ENCODE results near the gene PEX5.
"Not testable (repeated sequence)": the region's sequence is repeated elsewhere in the genome, so short reads cannot be mapped to it uniquely, and the experiment has no call there.

Gene PEX5

DNA sequence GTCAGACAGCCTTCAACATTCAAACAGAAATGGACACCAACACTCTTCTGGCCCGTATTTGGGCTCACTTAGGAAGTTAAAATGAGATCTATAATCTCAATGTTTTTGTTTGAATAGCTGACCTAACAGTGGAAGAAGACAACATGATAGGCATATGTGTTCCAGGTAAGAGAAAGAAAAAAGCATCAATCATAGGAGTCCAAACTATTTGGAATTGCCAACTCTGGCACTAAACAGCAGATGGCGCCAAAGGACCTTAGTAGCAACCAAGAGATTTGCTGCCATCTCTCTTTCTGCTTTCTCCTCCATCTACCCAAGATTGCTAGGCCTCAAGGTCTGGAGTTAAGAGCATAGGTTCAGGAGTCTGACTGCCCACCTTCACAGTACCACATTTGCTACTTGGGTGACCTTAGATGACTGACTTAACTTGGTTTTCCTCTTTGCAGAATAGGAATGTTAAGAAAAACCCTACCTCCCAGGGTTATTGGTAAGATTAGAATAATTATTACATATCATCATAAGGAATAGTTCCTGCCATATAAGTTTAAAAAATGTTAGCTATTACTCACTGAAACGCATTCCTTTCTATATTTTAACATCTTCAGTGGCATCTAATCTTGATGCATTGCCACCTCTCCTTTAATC is 30.2 kb downstream of the PEX5 start:
- DNase-seq, result peak; percentile 72 to 79

DNA sequence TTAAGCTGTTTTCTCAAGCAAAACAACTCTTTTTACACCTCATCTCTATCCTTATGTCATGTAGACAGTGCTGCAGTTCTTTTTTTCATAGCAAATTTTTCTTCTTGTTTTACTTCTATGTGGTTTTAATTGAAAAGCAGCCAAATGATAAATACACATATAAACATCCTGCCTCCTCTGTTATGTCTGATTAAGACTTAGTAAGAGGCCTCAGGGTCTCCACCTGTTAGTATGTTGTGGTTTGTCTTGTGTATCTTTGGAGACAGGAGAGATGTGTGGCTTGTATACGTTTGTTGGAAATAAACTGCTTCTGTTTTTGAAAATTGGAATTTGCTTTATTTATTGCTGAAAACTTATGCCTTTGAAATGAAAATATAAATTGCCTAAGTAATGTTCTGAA is 32.0 kb downstream of the PEX5 start:
- DNase-seq, result no peak

DNA sequence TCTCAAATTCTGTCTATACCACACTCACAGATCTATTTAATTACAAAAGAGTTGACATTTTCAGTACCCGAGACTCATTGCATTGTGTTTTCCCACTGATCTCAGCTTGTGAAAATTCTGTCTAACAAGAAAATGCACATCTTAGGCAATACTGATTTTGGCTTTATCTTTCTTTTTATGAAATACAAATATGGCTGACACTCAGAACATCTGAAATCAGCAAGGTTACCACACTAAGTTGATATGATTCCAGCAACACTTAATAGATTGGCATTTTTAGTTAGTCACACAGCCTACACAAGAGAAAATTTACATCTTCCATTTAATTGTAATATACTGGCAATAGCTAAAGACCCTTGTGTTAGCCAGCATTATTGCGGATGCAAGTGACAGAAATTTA is 40.3 kb downstream of the PEX5 start:
- no peak for DNase-seq

DNA sequence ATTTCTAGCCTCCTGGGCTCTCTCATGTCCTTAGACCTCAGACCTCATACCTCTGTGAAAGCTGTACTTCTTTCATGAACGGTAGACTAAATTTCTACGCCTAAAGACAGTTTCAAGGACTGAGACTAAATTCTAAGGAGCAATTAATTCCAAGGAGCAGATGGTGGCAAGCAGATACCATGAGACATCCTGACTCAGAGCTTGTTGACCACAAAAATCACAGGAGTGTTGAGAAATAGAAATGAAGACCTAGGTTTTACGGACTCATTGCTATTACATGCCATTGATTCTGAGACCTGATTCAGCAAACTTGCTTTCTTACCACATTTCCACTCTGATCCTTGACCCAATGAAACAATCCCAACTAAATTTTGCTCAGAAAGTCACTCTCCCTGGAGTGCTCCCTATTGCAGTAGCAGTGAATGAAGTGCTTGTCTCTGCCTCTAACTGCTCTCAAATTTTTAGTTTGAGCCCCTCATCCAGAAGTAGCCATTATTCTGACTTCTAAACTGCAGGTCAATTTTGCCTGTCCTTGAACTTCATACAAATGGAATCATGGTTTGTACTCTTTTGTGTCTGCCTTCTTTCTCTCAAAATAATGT is 52.0 kb downstream of the PEX5 start:
- no peak for DNase-seq

DNA sequence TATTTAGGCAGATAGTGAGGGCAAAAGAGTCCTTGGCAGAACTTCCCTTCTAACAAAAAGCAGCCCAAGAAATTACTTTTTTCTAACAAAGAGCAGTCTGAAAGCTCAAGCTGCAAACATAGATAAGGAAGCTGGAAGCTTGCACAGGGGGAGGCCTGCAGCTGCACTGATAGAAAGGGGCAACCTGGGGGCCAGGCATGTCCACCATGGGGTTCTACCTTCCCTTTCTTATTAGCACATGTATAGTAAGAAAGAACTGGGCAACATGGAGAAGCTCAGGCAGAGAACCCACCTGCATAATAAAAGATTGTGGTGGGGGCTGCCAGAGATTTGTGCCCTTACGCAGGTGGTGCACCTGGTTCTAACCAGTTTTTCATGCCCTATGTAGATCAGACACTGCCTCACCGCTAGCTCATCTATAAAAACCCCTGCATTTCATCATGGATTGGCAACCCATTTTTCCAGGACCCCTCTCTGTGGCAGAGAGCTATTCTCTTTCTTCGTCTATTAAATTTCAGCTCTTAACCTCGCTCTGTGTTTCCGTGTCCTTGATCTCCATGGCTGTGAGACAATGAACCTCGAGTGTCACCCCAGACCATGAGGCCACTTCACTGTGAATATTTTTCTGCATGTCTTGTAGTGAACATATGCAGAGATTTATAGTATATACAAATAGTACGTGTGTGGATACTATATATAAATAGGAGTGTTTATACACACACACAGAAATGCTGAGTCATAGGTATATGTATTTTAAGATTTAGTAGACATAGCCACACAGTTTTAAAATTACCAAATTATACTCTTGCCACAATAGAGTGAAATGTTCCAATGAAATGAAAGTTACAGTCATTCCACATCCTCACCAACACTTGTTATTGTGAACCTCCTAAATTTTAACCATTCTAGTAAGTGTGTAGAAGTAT is 53.0 kb downstream of the PEX5 start:
- no peak for DNase-seq

DNA sequence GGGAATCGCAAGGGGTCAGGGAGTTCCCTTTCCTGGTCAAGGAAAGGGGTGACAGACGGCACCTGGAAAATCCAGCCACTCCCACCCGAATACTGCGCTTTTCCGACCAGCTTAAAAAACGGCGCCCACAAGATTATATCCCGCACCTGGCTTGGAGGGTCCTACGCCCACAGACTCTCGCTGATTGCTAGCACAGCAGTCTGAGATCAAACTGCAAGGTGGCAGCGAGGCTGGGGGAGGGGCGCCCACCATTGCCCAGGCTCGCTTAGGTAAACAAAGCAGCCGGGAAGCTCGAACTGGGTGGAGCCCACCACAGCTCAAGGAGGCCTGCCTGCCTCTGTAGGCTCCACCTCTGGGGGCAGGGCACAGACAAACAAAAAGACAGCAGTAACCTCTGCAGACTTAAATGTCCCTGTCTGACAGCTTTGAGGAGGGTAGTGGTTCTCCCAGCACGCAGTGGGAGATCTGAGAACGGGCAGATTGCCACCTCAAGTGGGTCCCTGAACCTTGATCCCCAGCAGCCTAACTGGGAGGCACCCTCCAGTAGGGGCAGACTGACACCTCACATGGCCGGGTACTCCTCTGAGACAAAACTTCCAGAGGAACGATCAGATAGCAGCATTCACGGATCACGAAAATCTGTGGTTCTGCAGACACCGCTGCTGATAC is 62.0 kb downstream of the PEX5 start:
- not testable (repeated sequence) for DNase-seq

DNA sequence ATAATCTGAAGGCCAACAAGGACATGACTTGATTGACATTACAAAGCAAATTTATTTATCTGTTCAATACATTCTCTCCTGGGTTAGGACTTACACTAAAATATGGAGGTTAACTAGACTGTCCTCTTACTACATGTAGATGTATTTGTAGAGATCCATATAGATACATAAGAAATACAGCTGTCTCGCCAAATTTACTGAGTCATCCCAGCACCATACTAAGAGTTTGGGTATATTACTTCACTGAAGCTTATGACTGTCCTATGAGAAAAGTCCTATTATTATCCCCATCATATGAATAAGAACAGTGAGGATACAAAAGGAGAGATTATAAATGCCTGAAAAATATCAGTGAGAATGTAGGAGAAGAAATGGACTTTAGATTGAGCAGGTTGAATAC is 69.6 kb downstream of the PEX5 start:
- DNase-seq, result no peak

Data from CD4-positive, alpha-beta T cell treated with Interferon alpha-2 for 1 hour (primary cell).